ENCODE results near the gene TEX50.
"Not testable (repeated sequence)": the region's sequence is repeated elsewhere in the genome, so short reads cannot be mapped to it uniquely, and the experiment has no call there.

TEX50 gene, protein sequence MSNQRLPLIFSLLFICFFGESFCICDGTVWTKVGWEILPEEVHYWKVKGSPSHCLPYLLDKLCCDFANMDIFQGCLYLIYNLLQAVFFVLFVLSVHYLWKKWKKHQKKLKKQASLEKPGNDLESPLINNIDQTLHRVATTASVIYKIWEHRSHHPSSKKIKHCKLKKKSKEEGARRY

DNA sequence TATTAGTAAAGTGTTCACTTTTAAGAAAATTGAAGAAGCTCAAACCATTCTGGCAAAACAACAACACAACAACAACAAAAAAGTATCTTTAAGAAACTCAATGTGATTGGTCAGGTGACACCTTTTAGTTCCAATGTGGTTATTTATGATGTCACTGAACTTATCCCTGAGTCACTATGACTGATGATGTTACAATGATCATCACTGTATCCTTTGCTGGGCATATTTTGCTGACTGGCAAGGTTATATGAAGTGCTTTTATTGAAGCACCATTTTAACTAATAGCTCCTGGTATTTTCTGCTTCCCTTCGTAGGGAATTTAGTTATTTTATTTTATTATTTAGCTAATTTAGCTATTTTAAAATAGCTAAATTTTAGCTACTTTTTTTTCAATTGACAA is at the start of gene TEX50:
Gene TEX50 (plus strand): TSS at position 223 of the 400 bp plus-strand sequence. CDS start 184 bp downstream, outside the sequence.
- DNase-seq = no peak

DNA sequence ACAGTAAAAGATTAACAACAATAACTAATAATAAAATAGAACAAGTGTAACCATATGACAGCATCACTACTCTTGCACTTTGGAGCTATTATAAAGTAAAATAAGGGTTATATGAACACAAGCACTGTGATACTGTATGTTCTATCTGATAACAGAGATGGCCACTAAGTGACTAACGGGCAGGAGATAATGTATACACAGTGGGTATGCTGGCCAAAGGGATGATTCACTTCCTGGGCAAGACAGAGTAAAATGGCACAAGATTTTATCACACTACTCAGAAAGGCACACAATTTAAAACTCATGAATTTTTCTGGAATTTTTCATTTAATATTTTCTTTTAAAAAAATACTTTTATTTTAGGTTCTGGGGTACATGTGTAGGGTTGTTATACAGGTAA is 44.6 kb upstream of the TEX50 start:
- DNase-seq = no peak

DNA sequence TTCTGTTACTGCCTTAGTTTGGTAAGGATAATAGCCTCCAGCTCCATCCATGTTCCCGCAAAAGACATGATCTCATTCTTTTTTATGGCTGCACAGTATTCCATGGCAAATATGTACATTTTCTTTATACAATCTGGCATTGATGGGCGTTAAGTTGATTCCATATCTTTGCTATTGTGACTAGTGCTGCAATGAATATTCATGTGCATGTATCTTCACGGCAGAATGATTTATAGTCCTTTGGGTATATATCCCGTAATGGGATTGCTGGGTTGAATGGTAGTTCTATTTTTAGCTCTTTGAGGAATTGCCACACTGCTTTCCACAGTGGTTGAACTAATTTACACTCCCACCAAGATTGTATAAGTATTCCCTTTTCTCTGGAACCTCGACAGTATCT is 44.0 kb upstream of the TEX50 start:
- DNase-seq = not testable (repeated sequence)

DNA sequence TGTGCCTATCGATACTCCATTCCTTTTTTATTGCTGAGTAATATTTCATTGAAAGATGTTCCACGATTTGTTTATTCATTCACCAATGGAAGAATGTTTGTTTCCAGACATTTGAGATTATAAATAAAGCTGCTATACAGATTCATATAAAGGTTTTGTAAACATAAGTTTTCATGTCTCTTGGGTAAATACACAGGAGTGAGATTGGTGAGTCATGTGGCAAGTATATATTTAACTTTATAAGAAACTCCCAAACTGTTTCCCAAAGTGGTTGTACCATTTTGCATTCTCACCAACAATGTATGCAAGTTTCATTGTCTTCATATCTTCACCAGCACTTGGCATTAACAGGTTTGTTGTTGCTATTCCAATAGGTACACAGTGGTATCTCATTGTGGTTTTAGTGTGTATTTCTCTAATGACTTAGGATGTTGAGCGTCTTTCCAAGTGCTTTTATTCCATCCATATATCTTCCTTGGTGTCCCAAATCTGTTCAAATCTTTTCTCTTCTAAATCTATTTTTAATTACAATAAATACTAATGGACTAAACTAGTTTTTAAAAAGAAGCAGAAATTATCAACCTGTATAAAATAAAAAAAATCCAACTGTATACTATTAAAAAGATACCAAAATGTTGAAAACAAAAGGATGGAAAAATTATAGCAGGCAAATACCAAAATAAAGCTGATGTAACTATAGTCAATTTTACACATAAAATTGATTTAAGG is 38.9 kb upstream of the TEX50 start:
- no peak for DNase-seq

DNA sequence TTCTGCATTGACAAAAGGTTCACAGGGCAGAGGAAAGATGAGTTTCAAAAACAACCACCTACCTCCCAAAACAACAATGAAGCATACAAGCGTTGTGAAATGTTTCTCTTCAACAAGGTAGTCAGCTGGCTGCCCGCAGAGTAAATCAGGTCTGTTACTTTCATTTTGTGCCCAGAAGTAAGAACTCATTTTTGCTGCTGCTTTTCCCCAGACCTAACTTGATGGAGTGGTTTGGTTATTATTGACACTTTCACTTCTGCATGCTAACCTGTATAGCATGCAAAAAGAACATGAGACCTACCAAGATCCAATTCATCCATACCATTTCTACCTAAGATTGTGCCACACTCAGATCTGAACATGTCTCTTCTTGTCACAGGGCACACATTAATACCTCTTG is 33.5 kb upstream of the TEX50 start:
- no peak for DNase-seq

DNA sequence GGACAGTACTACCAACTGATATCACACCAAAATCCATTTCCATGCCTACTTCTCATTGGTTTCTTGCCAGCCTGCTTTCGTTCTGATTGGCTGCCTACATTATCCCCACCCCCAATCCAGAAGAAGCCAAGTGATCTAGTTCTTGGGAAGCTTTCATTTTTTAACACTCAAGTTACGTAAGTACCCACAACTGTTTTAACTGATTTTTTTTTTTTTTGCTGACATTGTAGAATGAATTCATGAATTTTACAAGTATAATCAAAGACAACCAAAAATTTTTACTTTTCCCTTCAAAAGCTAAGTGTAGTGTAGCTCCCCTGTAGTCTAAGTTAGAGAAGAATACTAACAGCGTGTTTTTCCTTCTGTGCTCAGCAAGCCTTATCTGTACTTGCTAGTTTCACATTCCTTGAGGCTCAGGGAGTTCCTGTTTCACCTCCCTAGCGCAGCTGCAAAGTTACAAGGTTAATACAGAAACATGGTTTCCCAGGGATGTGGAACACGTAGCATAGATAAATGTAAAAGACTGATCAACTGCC is 32.0 kb upstream of the TEX50 start, which contains the start of gene SLC9C2:
Gene SLC9C2 (minus strand): TSS at position 17 of the 536 bp plus-strand sequence. CDS start 1,296 bp downstream, outside the sequence.
- no peak for DNase-seq

DNA sequence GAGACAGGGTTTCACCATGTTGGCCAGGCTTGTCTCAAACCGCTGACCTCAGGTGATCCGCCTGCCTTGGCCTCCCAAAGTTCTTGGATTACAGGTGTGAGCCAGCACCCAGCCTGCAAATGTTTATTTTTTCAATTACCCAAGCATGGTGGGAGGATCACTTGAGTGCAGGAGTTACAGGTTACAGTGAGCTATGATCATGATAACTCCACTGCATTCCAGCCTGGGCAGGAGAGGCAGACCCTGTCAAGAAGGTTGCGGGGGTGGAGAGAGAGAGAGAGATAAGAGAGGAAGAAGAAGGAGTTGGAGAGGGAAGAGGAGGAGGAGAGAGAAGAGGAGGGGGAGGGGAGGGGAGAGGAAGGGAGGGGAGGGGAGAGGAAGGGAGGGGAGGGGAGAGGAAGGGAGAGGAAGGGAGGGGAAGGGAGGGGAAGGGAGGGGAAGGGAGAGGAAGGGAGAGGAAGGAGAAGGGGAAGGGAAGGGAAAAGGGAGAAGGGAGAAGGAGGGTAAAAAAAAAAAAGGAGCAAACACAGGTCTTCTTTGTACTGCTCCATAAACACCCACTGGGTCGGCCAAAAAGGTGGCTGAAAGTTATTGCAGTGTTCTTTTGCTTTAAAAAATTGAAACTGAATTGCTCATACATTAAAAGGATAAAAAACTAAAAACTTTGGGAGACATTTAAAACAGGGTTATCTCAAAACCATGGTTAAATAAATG is 26.5 kb upstream of the TEX50 start:
- DNase-seq = no peak

DNA sequence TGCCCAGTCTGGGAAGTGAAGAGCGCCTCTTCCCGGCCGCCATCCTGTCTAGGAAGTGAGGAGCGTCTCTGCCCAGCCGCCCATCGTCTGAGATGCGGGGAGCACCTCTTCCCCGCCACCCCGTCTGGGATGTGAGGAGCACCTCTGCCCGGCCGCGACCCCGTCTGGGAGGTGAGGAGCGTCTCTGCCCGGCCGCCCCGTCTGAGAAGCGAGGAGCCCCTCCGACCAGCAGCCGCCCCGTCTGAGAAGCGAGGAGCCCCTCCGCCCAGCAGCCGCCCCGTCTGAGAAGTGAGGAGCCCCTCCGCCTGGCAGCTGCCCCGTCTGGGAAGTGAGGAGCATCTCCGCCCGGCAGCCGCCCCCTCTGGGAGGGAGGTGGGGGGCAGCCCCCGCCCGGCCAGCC is 22.1 kb upstream of the TEX50 start:
- not testable (repeated sequence) for DNase-seq

DNA sequence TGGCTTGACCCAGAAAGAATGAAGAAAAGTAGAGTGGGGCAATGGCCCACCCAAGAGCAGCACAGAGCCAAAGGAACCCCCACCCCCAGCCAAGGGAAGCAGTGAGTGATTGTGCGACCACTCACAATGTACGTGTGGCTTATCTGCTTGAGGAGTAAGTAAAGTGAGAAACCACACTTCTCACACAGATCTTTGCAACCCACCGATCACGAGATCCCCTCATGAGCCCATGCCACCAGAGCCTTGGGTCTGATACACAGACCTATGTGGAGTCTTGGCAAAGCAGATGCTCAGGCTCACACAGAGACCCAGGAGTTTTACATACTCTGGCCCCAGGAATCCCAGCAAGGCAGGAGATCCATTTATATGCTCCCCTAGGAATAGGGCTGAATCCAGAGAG is 18.3 kb upstream of the TEX50 start:
- no peak for DNase-seq

DNA sequence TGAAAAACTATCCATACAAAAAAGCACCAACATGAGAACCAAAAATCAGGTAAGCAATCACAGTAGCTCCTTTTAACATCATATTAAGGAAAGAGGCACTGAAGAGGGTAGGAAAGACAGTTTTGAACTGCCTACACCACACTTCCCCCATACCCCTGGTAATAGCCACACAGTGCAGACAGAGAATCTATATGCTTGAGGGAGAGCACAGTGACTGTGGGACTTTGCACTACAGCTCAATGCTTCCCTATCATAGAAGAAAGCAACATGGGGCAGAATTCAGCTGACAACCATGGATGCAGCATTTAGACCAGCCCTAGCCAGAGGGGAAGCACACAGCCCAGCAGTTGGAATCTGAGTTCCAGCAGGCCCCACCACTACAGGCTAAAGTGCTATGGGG is 7.9 kb upstream of the TEX50 start:
- no peak for DNase-seq

DNA sequence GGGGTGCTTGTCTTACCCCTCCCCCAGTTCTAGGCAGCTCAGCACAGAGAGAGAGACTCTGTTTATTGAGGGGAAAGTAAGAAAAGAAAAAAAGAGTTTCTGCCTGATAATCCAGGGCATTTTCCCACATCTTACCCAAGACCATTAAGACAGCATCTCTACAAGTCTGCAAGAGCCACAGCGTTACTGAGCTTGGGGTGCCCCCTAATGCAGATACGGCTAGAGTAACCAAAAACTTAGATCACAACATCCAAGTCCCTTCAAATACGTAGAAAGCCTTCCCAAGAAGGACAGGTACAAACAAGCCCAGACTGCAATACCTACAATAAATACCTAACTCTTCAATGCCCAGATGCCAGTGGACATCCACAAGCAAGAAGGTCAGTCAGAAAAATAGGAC is 6.2 kb upstream of the TEX50 start:
- DNase-seq = no peak

DNA sequence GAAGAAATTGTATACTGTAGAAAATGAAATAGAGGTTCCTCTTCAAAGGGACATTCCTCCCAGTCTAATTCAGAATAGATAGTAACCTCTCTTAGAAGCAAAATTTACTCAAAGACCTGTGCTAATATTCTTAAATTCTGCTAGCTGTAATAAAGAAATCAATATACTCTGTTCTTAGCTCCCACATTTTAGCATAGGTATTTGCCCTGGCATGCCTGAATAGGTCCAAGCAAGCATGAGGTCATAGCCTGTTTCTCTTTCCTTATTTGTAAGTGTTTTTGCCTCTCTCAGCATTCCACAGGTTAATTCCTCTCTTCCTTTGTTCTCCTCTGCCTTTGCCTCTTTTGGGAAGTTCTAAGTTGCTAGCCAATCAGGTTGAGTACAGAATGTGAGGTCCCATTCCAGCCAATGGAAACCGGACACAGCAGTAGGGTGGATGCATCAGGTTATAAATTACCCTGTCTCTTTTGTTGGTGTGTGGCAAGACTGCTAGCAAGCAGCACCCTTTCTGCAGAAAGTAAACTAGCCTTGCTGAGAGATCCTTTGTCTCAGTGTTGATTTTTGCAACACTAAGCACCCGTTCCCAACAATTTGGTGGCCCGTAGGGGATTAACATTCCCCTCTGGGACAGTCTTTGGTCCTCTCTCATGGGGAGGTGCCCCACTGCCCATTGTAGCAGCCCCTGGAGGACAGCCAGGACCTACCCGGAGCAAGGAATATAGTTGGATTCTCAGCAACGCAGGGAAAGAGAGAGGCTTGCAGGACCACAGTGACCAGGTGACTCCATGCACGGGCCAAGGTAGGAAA is 2.3 kb downstream of the TEX50 start:
- DNase-seq = not testable (repeated sequence)

DNA sequence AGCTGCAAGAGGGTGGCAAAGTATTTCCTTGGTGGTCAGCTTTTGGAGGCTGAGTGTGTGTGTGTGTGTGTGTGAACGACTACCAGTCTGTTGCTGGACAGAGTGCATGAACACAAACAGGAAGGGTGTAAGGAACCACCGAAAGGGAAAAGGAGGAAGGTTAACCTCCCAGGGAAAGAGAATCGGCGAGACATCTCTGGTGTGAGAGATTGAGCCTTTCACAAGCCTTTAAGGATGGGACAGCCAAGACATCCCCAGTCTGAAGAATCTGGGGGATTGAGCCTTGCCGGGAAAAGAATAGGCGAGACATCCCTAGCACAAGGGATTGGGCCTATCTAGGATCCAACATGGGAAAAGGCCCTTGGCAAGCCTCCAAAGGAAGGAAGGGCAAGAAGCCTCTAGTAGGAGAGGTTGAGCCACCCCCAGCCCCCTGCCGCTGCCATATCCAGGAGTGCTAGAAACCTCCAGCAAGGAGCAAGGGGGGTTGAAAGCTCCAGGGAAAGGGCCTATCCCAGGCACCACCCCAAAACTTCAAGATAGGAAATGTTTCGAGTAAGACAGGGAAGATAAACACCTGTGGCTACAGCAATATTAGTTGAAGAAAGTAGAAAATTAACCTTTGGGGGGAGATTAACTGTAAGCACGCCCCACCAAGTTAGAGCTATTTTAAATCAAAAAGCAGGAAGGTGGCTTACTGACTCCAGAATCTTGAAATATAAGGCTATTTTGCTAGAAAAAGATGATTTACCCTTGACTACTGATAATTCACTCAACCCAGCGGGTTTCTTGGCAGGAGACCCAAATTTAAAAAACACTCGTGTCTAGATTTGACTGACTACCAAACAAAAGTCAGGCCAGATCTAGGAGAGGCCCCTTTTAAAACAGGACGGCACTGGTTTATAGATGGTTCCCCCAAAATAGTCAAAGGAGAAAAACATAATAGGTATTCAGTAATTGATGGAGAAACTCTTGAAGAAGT is 3.2 kb downstream of the TEX50 start:
- no peak for DNase-seq

DNA sequence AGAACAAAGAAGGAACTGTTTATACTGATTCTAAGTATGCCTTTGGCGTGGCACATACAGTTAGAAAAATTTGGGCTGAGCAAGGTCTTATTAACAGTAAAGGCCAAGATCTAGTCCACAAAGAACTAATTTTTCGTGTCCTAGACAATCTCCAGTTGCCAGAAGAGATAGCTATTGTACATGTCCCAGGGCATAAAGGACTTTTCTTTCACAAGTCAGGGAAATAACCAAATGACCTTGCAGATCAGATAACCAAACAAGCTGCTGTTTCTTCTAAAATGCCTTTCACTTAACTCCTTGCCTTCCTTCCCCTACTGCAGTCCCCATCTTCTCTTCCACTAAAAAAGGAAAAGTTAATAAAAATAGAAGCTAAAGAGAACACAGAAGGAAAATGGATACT is 4.0 kb downstream of the TEX50 start:
- no peak for DNase-seq

DNA sequence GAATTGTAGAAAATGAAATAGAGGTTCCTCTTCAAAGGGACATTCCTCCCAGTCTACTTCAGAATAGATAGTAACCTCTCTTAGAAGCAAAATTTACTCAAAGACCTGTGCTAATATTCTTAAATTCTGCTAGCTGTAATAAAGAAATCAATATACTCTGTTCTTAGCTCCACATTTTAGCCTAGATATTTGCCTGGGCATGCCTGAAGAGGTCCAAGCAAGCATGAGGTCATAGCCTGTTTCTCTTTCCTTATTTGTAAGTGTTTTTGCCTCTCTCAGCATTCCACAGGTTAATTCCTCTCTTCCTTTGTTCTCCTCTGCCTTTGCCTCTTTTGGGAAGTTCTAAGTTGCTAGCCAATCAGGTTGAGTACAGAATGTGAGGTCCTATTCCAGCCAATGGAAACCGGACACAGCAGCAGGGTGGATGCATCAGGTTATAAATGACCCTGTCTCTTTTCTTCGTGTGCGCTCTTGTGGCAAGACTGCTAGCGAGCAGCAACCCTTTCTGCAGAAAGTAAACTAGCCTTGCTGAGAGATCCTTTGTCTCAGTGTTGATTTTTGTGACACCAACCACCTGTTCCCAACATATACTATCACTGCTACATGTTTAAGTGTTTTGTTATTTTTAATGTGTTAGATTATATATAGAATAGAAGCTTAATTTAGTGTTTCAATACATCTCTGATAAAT is 7.5 kb downstream of the TEX50 start:
- DNase-seq = not testable (repeated sequence)

DNA sequence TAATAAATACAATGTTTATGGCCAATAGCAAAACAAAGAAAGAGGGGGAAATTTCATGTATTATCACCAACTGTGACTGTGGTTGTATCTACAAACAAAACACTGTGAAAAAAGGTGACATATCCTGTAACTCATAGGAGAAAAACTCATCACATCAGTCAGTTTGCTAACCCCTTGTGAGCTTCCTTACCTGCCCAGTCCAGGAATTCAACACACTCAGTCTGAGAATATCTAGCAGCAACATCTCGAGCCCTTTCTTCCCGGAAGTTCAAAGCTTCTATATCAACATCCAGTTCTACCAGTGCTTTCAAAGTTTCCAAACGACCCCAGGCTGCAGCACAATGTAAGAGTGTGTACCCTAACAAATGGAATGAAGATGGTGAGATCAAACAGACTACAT is 11.5 kb downstream of the TEX50 start:
- DNase-seq = no peak

DNA sequence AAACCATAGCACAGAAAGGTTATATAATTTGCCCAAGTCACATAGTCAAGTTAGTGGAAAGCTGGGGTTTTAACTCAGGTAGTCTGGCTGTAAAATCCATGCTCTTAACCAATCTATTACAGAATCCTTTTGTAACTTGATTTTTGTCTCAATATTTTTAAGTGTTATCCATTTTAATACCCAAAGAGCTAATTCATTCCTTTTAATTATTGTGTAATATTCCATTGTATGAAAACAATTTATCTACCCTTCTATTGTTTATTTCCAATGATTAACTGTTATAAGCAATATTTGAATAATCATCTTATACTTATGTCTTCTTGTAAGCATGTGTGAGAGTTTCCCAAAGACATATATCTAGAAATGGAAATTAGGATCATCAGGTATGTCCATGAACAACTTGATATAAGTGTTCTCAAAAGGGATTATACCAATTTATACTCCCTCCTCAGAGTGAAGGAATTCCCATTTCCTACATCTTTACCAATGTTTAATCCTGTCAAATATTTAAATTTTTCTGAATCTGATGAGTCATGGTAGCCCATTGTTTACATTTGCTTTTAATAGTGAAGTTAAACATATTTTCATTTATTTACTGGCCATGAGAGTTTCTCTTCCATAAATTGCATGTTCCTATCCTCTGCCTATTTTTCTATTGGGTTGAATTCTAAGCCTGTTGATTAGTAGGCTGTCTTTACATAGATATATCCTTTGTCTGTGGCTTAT is 13.9 kb downstream of the TEX50 start:
- DNase-seq = no peak

DNA sequence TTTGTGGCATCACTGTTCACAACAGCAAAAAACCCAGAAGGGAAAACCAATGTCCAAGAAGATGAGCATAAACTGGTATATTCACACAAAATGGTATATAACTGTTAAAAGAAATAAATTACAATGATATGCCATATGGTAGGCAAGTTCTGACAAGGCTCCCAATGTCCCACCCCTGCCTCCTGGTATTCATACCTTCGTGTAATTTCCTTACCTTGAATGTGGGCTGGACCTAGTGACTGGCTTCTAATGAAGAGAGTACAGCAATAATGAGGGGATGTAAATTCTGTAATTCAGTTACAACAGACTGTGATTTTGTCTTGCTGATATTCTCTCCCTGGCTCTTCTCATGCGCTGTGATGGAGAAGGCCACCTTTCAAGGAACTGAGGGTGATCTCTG is 25.2 kb downstream of the TEX50 start:
- no peak for DNase-seq

DNA sequence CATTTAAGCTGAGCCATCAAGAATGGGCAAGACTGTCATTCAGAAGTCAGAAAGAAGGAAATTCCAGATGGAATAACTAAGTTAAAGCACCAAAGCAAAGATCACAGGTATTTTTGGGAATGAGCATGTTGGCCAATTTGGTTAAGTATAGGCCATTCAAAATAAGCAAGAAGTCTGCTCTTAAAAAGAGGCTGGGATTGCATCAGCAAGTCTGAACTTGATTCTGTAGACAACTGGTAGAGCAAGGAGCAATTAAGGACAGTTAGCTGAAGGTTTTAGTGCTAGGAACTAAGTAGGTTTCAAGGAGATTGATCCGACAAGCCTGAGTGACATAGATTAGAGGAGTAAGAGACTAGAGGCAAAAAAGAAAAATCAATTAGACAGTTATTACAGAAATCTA is 26.1 kb downstream of the TEX50 start:
- DNase-seq = no peak

DNA sequence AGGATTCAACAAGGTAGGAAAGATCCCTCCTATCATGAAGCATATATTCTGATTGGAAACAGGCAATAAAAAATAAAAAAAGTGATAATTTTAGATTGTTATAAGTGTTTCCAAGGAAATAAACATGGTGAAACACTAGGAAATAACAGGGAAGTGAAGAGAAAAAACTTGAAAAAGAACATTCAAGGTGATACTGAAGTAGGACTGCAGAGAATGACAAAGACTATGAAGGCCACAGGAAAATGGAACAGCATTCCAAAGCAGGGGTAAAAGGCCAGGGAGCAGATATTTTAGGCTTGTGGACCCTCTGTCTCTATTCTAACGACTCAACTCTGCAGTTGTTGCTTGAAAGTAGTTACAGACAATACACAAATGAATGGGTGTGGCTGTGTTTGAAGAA is 26.6 kb downstream of the TEX50 start:
- DNase-seq = no peak

Data from SHP77 (cell line).